Measurements from ENCODE around the gene PTPN23. TPM values are rescaled to one million over a fixed set of nuclear protein-coding genes. Genes with fewer than 3 reads are reported as not detected.

PTPN23 gene
- total and polyA plus RNA-seq, 7 donors, result 7.8 to 26.9 (median 11.4) TPM

GRCh38 chr3:47429476-47430270, 48.9 kb downstream of the PTPN23 start:
- H3K4me1 ChIP-seq, result no peaks in the 10 kb centered on the region
- TF ChIP-seq POLR2A (IDR thresholded peaks at IDR 0.05) (no peak), CTCF (IDR thresholded peaks at IDR 0.05) (no peak), POLR2AphosphoS5 (IDR thresholded peaks at IDR 0.05) (no peak), EP300 (IDR thresholded peaks at IDR 0.05) (no peak)
- no peak overlapping the region for H3K27ac ChIP-seq
- H3K27me3 ChIP-seq, result no peaks in the 10 kb centered on the region
- intact Hi-C loops (cut with DNase I), result no loop called here
- no peak overlapping the region for H3K4me3 ChIP-seq
- no peaks in the 10 kb centered on the region for H3K9me3 ChIP-seq
- 91 to 94% methylated on average over 9 of the region's 9 CpGs for WGBS, 2 donors
- no peak for DNase-seq
- H3K36me3 ChIP-seq, result peaks cover 0 to 69% (median 34%) of the 10 kb centered on the region in 4 donors

- DNase-seq, result no peak
- TF ChIP-seq CTCF (IDR thresholded peaks at IDR 0.05) (no peak), POLR2AphosphoS5 (IDR thresholded peaks at IDR 0.05) (no peak), EP300 (IDR thresholded peaks at IDR 0.05) (no peak), POLR2A (IDR thresholded peaks at IDR 0.05) (no peak)
- intact Hi-C loops (cut with DNase I), result no loop called here
- Histone ChIP-seq H3K27me3 (no peaks in the 10 kb centered on the region), H3K9me3 (no peaks in the 10 kb centered on the region), H3K4me3 (no peak overlapping the region), H3K4me1 (no peaks in the 10 kb centered on the region), H3K27ac (no peak overlapping the region), H3K36me3 (peaks cover 0 to 63% (median 35%) of the 10 kb centered on the region in 4 donors)
- 97 to 98% methylated on average over 7 of the region's 7 CpGs for WGBS, 2 donors
Observed at GRCh38 chr3:47430606-47431005, 49.8 kb downstream of the PTPN23 start.

- 79 to 90% methylated on average over 3 of the region's 3 CpGs for WGBS, 2 donors
- no peaks in the 10 kb centered on the region for H3K4me1 ChIP-seq
Observed at GRCh38 chr3:47431225-47431624, 50.4 kb downstream of the PTPN23 start.

GRCh38 chr3:47432673-47433072, 51.9 kb downstream of the PTPN23 start:
- Histone ChIP-seq H3K36me3 (peaks cover 0 to 47% (median 28%) of the 10 kb centered on the region in 4 donors), H3K9me3 (no peaks in the 10 kb centered on the region)
- no peak for DNase-seq

More at GRCh38 chr3:47431225-47431624, 50.4 kb downstream of the PTPN23 start:
- intact Hi-C loops (cut with DNase I), result no loop called here
- Histone ChIP-seq H3K27me3 (no peaks in the 10 kb centered on the region), H3K4me3 (no peak overlapping the region), H3K36me3 (peaks cover 0 to 57% (median 35%) of the 10 kb centered on the region in 4 donors), H3K27ac (no peak overlapping the region), H3K9me3 (no peaks in the 10 kb centered on the region)
- no peak for DNase-seq
- TF ChIP-seq POLR2AphosphoS5 (IDR thresholded peaks at IDR 0.05), result no peak
- no peak for TF ChIP-seq POLR2A (IDR thresholded peaks at IDR 0.05)
- no peak for TF ChIP-seq EP300 (IDR thresholded peaks at IDR 0.05)
- no peak for TF ChIP-seq CTCF (IDR thresholded peaks at IDR 0.05)

More at GRCh38 chr3:47432673-47433072, 51.9 kb downstream of the PTPN23 start:
- Histone ChIP-seq H3K4me1 (no peaks in the 10 kb centered on the region), H3K27ac (no peak overlapping the region), H3K4me3 (no peak overlapping the region), H3K27me3 (no peaks in the 10 kb centered on the region)
- 95 to 98% methylated on average over 2 of the region's 2 CpGs for WGBS, 2 donors
- intact Hi-C loops (cut with DNase I), result no loop called here
- TF ChIP-seq POLR2A (IDR thresholded peaks at IDR 0.05), result no peak
- no peak for TF ChIP-seq POLR2AphosphoS5 (IDR thresholded peaks at IDR 0.05)
- no peak for TF ChIP-seq EP300 (IDR thresholded peaks at IDR 0.05)
- no peak for TF ChIP-seq CTCF (IDR thresholded peaks at IDR 0.05)
